ENCODE measurements around the gene JAGN1. TPM values are rescaled to one million over a fixed set of nuclear protein-coding genes. Genes with fewer than 3 reads are reported as not detected.
"Not testable (repeated sequence)": the region's sequence is repeated elsewhere in the genome, so short reads cannot be mapped to it uniquely, and the experiment has no call there.

The JAGN1 gene
- total RNA-seq, 1 donor from 2014 or later = 28.5 TPM

DNA sequence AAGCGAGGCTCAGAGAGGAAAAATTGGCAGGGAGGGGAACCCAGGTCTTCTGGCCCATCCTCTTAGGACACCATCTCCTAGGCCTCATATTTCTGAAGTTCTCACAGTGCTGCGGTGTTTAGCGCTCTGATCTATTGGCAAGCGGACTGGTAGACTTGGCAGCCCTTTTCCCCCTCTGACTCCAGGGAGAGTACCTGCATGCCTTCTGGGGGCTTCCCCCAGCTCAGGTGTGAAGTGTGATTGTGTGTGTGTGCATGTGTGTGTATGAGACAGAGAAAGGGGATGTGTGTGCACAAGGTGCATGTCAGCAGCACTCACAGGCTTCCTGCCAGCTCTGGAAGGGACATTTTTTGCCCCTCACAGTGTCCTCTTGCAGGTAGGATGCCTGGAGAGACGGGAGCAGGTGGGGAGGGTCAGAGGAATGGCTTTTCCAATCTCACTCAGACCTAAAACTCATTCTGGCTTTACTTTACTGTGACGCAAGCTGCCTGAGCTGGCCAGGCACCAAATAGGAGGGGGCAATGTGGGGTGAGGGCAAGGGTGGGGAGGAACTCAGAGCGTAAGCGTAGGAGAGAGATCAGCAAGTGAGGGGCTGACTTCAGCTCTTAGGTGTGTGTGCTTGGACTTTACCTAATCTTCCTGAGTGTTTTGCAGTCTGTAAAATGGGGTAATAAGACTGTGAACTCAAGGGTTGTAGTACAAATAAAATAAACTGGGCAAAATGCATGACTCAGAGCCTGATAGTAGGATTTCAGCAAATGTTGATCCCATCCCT is 8.2 kb downstream of the JAGN1 start:
- H3K27me3 Mint-ChIP-seq (ENCODE audit: unreplicated experiment) = no peaks in the 10 kb centered on the region
- H3K4me1 Mint-ChIP-seq (ENCODE audit: unreplicated experiment) = peaks cover 42% of the 10 kb centered on the region
- TF ChIP-seq, protein P1, sequence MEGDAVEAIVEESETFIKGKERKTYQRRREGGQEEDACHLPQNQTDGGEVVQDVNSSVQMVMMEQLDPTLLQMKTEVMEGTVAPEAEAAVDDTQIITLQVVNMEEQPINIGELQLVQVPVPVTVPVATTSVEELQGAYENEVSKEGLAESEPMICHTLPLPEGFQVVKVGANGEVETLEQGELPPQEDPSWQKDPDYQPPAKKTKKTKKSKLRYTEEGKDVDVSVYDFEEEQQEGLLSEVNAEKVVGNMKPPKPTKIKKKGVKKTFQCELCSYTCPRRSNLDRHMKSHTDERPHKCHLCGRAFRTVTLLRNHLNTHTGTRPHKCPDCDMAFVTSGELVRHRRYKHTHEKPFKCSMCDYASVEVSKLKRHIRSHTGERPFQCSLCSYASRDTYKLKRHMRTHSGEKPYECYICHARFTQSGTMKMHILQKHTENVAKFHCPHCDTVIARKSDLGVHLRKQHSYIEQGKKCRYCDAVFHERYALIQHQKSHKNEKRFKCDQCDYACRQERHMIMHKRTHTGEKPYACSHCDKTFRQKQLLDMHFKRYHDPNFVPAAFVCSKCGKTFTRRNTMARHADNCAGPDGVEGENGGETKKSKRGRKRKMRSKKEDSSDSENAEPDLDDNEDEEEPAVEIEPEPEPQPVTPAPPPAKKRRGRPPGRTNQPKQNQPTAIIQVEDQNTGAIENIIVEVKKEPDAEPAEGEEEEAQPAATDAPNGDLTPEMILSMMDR (IDR thresholded peaks at IDR 0.05) = no peak
- peaks cover 13% of the 10 kb centered on the region for H3K36me3 Mint-ChIP-seq (ENCODE audit: unreplicated experiment)
- no peak for DNase-seq (ENCODE audit: extremely low spot score, unreplicated experiment)
- no peak overlapping the region for H3K27ac Mint-ChIP-seq (ENCODE audit: unreplicated experiment)
- H3K4me3 Mint-ChIP-seq (ENCODE audit: unreplicated experiment) = no peak overlapping the region
- H3K9me3 Mint-ChIP-seq (ENCODE audit: unreplicated experiment) = no peaks in the 10 kb centered on the region

DNA sequence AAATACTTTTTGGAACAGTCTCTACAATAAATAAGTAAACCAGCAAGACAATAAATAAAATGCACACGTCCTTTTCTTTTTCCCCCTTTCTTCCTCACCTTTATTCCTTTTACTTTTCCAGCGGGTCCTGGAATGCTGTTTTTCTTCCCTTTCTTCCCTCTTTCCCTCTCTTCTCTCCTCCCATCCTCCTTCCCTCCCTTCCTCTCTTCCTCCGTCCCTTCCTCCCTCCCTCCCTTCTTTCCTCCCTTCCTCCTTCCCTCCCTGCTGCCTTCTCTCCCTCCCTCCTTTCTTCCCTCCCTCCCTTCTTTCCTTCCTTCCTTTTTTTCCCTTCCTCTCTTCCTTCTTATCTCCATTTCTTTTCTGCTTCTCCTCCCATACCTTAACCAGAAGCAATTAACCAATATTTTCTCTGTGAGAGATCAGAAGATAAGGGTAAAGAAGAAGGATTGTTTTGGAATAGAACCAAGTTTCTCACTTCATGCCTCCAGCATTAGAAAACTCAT is 8.9 kb downstream of the JAGN1 start:
- no peak for DNase-seq (ENCODE audit: extremely low spot score, unreplicated experiment)
- H3K4me1 Mint-ChIP-seq (ENCODE audit: unreplicated experiment) = peaks cover 38% of the 10 kb centered on the region
- no peaks in the 10 kb centered on the region for H3K27me3 Mint-ChIP-seq (ENCODE audit: unreplicated experiment)
- TF ChIP-seq, protein P1 (IDR thresholded peaks at IDR 0.05) = no peak
- no peaks in the 10 kb centered on the region for H3K9me3 Mint-ChIP-seq (ENCODE audit: unreplicated experiment)
- H3K36me3 Mint-ChIP-seq (ENCODE audit: unreplicated experiment) = peaks cover 7% of the 10 kb centered on the region
- no peak overlapping the region for H3K27ac Mint-ChIP-seq (ENCODE audit: unreplicated experiment)
- H3K4me3 Mint-ChIP-seq (ENCODE audit: unreplicated experiment) = no peak overlapping the region

- H3K4me3 Mint-ChIP-seq (ENCODE audit: unreplicated experiment); DNase-seq (ENCODE audit: extremely low spot score, unreplicated experiment): not testable (repeated sequence)
- peaks cover 32% of the 10 kb centered on the region for H3K4me1 Mint-ChIP-seq (ENCODE audit: unreplicated experiment)
Measured at GRCh38 chr3:9900965-9901415, 10.6 kb downstream of the JAGN1 start.

GRCh38 chr3:9901967-9902366 is 11.6 kb downstream of the JAGN1 start:
- no peak overlapping the region for H3K27ac Mint-ChIP-seq (ENCODE audit: unreplicated experiment)
- TF ChIP-seq, protein P1 (IDR thresholded peaks at IDR 0.05) = no peak
- H3K9me3 Mint-ChIP-seq (ENCODE audit: unreplicated experiment) = no peaks in the 10 kb centered on the region
- no peaks in the 10 kb centered on the region for H3K36me3 Mint-ChIP-seq (ENCODE audit: unreplicated experiment)
- H3K4me3 Mint-ChIP-seq (ENCODE audit: unreplicated experiment) = no peak overlapping the region
- no peaks in the 10 kb centered on the region for H3K27me3 Mint-ChIP-seq (ENCODE audit: unreplicated experiment)
- H3K4me1 Mint-ChIP-seq (ENCODE audit: unreplicated experiment) = peaks cover 27% of the 10 kb centered on the region
- DNase-seq (ENCODE audit: extremely low spot score, unreplicated experiment) = no peak

More at GRCh38 chr3:9900965-9901415, 10.6 kb downstream of the JAGN1 start:
- H3K9me3 Mint-ChIP-seq (ENCODE audit: unreplicated experiment); H3K27me3 Mint-ChIP-seq (ENCODE audit: unreplicated experiment); H3K27ac Mint-ChIP-seq (ENCODE audit: unreplicated experiment); H3K36me3 Mint-ChIP-seq (ENCODE audit: unreplicated experiment): not testable (repeated sequence)

DNA sequence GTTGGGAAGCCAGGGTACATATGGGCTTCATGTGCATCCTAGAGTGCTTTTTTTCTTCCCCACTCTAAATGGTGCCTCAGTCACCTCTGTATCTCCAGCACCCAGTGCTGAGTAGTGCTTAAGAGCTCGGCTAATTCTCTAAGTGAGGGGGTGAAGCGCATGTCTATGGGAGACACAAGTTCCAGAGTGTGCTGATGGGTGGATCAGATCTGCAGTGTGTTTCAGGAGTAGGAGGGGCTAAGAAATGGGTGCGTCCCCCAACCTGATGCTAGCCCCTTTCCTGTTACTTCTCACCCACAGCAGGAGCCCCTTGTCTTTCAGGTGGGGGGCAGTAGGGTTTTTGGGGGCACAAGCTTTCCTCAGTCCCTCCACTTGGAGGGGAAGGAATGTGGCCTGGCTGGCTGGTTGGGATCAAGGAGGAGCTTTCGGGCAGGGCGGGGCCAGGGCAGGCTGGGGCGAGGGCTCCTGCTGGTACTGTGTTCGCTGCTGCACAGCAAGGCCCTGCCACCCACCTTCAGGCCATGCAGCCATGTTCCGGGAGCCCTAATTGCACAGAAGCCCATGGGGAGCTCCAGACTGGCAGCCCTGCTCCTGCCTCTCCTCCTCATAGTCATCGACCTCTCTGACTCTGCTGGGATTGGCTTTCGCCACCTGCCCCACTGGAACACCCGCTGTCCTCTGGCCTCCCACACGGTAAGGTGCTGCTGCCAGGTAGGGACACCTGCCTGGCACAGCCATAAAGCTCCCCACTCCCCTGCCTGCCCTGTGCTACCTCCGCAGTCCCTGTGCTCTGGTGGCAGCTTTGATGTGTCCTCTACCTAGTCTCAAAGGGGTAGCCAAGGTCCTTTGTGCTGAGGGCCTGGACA is 12.2 kb downstream of the JAGN1 start, which contains the start of gene IL17RE:
Gene IL17RE, plus strand, starts transcription at position 477 of the 866 bp plus-strand sequence. Its CDS starts 85 bp downstream, at position 562.
- no peak within 1 kb of the TSS for H3K4me3 Mint-ChIP-seq (ENCODE audit: unreplicated experiment)
- TF ChIP-seq, protein P1 (IDR thresholded peaks at IDR 0.05) = no peak
- H3K27me3 Mint-ChIP-seq (ENCODE audit: unreplicated experiment) = no peaks in the 10 kb centered on the region
- H3K27ac Mint-ChIP-seq (ENCODE audit: unreplicated experiment) = peak within 1 kb of the TSS; percentile 59
- no peak for DNase-seq (ENCODE audit: extremely low spot score, unreplicated experiment)
- no peaks in the 10 kb centered on the region for H3K36me3 Mint-ChIP-seq (ENCODE audit: unreplicated experiment)
- H3K4me1 Mint-ChIP-seq (ENCODE audit: unreplicated experiment) = peaks cover 24% of the 10 kb centered on the region
- H3K9me3 Mint-ChIP-seq (ENCODE audit: unreplicated experiment) = no peaks in the 10 kb centered on the region
